Measurements from ENCODE around the gene OLFM2.

OLFM2 gene

GRCh38 chr19:9860407-9860806 lies 75.9 kb downstream of the OLFM2 start:
- Histone ChIP-seq H3K27me3 (ENCODE audit: control insufficient read depth, insufficient read depth, low read length) (no peaks in the 10 kb centered on the region), H3K9me3 (ENCODE audit: control insufficient read depth, insufficient read depth, low read length) (no peaks in the 10 kb centered on the region), H3K4me3 (ENCODE audit: low read depth, low read length) (no peak overlapping the region), H3K27ac (ENCODE audit: low read depth, low read length) (no peak overlapping the region), H3K4me1 (ENCODE audit: control insufficient read depth, insufficient read depth, low read length) (no peaks in the 10 kb centered on the region), H3K36me3 (ENCODE audit: control insufficient read depth, insufficient read depth, low read length) (peaks cover 25% of the 10 kb centered on the region), H3K9ac (ENCODE audit: low read depth, low read length) (no peak overlapping the region)

- Histone ChIP-seq H3K9me3 (ENCODE audit: control insufficient read depth, insufficient read depth, low read length) (no peaks in the 10 kb centered on the region), H3K27ac (ENCODE audit: low read depth, low read length) (no peak overlapping the region), H3K36me3 (ENCODE audit: control insufficient read depth, insufficient read depth, low read length) (peaks cover 34% of the 10 kb centered on the region), H3K4me1 (ENCODE audit: control insufficient read depth, insufficient read depth, low read length) (no peaks in the 10 kb centered on the region), H3K4me3 (ENCODE audit: low read depth, low read length) (no peak overlapping the region), H3K27me3 (ENCODE audit: control insufficient read depth, insufficient read depth, low read length) (no peaks in the 10 kb centered on the region), H3K9ac (ENCODE audit: low read depth, low read length) (no peak overlapping the region)
Observed at GRCh38 chr19:9858766-9859165, 77.5 kb downstream of the OLFM2 start.

- Histone ChIP-seq H3K9me3 (ENCODE audit: control insufficient read depth, insufficient read depth, low read length) (no peaks in the 10 kb centered on the region), H3K27me3 (ENCODE audit: control insufficient read depth, insufficient read depth, low read length) (no peaks in the 10 kb centered on the region), H3K27ac (ENCODE audit: low read depth, low read length) (no peak overlapping the region), H3K36me3 (ENCODE audit: control insufficient read depth, insufficient read depth, low read length) (peaks cover 34% of the 10 kb centered on the region), H3K4me3 (ENCODE audit: low read depth, low read length) (no peak overlapping the region), H3K4me1 (ENCODE audit: control insufficient read depth, insufficient read depth, low read length) (no peaks in the 10 kb centered on the region), H3K9ac (ENCODE audit: low read depth, low read length) (no peak overlapping the region)
Observed at GRCh38 chr19:9857920-9858746, 78.2 kb downstream of the OLFM2 start.

- no peaks in the 10 kb centered on the region for H3K9me3 ChIP-seq (ENCODE audit: control insufficient read depth, insufficient read depth, low read length)
- H3K27ac ChIP-seq (ENCODE audit: low read depth, low read length), result no peak overlapping the region
- H3K4me3 ChIP-seq (ENCODE audit: low read depth, low read length), result no peak overlapping the region
- H3K36me3 ChIP-seq (ENCODE audit: control insufficient read depth, insufficient read depth, low read length), result peaks cover 40% of the 10 kb centered on the region
- no peak overlapping the region for H3K9ac ChIP-seq (ENCODE audit: low read depth, low read length)
- no peaks in the 10 kb centered on the region for H3K4me1 ChIP-seq (ENCODE audit: control insufficient read depth, insufficient read depth, low read length)
- no peaks in the 10 kb centered on the region for H3K27me3 ChIP-seq (ENCODE audit: control insufficient read depth, insufficient read depth, low read length)
Observed at GRCh38 chr19:9857076-9857721, 79.1 kb downstream of the OLFM2 start.

GRCh38 chr19:9856609-9857008 lies 79.7 kb downstream of the OLFM2 start:
- no peaks in the 10 kb centered on the region for H3K9me3 ChIP-seq (ENCODE audit: control insufficient read depth, insufficient read depth, low read length)
- no peak overlapping the region for H3K4me3 ChIP-seq (ENCODE audit: low read depth, low read length)
- no peaks in the 10 kb centered on the region for H3K4me1 ChIP-seq (ENCODE audit: control insufficient read depth, insufficient read depth, low read length)
- no peak overlapping the region for H3K9ac ChIP-seq (ENCODE audit: low read depth, low read length)
- H3K27me3 ChIP-seq (ENCODE audit: control insufficient read depth, insufficient read depth, low read length), result no peaks in the 10 kb centered on the region
- no peak overlapping the region for H3K27ac ChIP-seq (ENCODE audit: low read depth, low read length)
- H3K36me3 ChIP-seq (ENCODE audit: control insufficient read depth, insufficient read depth, low read length), result peaks cover 40% of the 10 kb centered on the region

- H3K27me3 ChIP-seq (ENCODE audit: control insufficient read depth, insufficient read depth, low read length), result no peaks in the 10 kb centered on the region
- H3K36me3 ChIP-seq (ENCODE audit: control insufficient read depth, insufficient read depth, low read length), result peaks cover 39% of the 10 kb centered on the region
- H3K27ac ChIP-seq (ENCODE audit: low read depth, low read length), result no peak overlapping the region
- peaks cover 11% of the 10 kb centered on the region for H3K4me1 ChIP-seq (ENCODE audit: control insufficient read depth, insufficient read depth, low read length)
- H3K4me3 ChIP-seq (ENCODE audit: low read depth, low read length), result no peak overlapping the region
- H3K9ac ChIP-seq (ENCODE audit: low read depth, low read length), result no peak overlapping the region
- H3K9me3 ChIP-seq (ENCODE audit: control insufficient read depth, insufficient read depth, low read length), result no peaks in the 10 kb centered on the region
Observed at GRCh38 chr19:9854282-9854846, 82.0 kb downstream of the OLFM2 start.

- Histone ChIP-seq H3K27ac (ENCODE audit: low read depth, low read length) (no peak overlapping the region), H3K9ac (ENCODE audit: low read depth, low read length) (no peak overlapping the region)
Observed at GRCh38 chr19:9850235-9850959, 85.9 kb downstream of the OLFM2 start.

GRCh38 chr19:9849791-9850190 lies 86.5 kb downstream of the OLFM2 start:
- Histone ChIP-seq H3K9me3 (ENCODE audit: control insufficient read depth, insufficient read depth, low read length) (no peaks in the 10 kb centered on the region), H3K36me3 (ENCODE audit: control insufficient read depth, insufficient read depth, low read length) (peaks cover 34% of the 10 kb centered on the region)

More at GRCh38 chr19:9850235-9850959, 85.9 kb downstream of the OLFM2 start:
- no peak overlapping the region for H3K4me3 ChIP-seq (ENCODE audit: low read depth, low read length)
- H3K9me3 ChIP-seq (ENCODE audit: control insufficient read depth, insufficient read depth, low read length), result no peaks in the 10 kb centered on the region
- peaks cover 11% of the 10 kb centered on the region for H3K4me1 ChIP-seq (ENCODE audit: control insufficient read depth, insufficient read depth, low read length)
- no peaks in the 10 kb centered on the region for H3K27me3 ChIP-seq (ENCODE audit: control insufficient read depth, insufficient read depth, low read length)
- H3K36me3 ChIP-seq (ENCODE audit: control insufficient read depth, insufficient read depth, low read length), result peaks cover 32% of the 10 kb centered on the region

GRCh38 chr19:9848762-9849161 lies 87.6 kb downstream of the OLFM2 start:
- H3K27me3 ChIP-seq (ENCODE audit: control insufficient read depth, insufficient read depth, low read length), result no peaks in the 10 kb centered on the region
- H3K27ac ChIP-seq (ENCODE audit: low read depth, low read length), result no peak overlapping the region
- H3K4me3 ChIP-seq (ENCODE audit: low read depth, low read length), result no peak overlapping the region
- peaks cover 11% of the 10 kb centered on the region for H3K4me1 ChIP-seq (ENCODE audit: control insufficient read depth, insufficient read depth, low read length)
- no peaks in the 10 kb centered on the region for H3K9me3 ChIP-seq (ENCODE audit: control insufficient read depth, insufficient read depth, low read length)
- H3K36me3 ChIP-seq (ENCODE audit: control insufficient read depth, insufficient read depth, low read length), result peaks cover 36% of the 10 kb centered on the region; the same call in 1 of the 2 replicates
- no peak overlapping the region for H3K9ac ChIP-seq (ENCODE audit: low read depth, low read length)

More at GRCh38 chr19:9849791-9850190, 86.5 kb downstream of the OLFM2 start:
- Histone ChIP-seq H3K27me3 (ENCODE audit: control insufficient read depth, insufficient read depth, low read length) (no peaks in the 10 kb centered on the region), H3K4me1 (ENCODE audit: control insufficient read depth, insufficient read depth, low read length) (peaks cover 11% of the 10 kb centered on the region), H3K9ac (ENCODE audit: low read depth, low read length) (no peak overlapping the region), H3K4me3 (ENCODE audit: low read depth, low read length) (no peak overlapping the region), H3K27ac (ENCODE audit: low read depth, low read length) (no peak overlapping the region)

GRCh38 chr19:9848060-9848459 lies 88.3 kb downstream of the OLFM2 start:
- Histone ChIP-seq H3K9ac (ENCODE audit: low read depth, low read length) (no peak overlapping the region), H3K27me3 (ENCODE audit: control insufficient read depth, insufficient read depth, low read length) (no peaks in the 10 kb centered on the region), H3K4me3 (ENCODE audit: low read depth, low read length) (no peak overlapping the region), H3K27ac (ENCODE audit: low read depth, low read length) (no peak overlapping the region), H3K4me1 (ENCODE audit: control insufficient read depth, insufficient read depth, low read length) (peaks cover 11% of the 10 kb centered on the region), H3K9me3 (ENCODE audit: control insufficient read depth, insufficient read depth, low read length) (no peaks in the 10 kb centered on the region), H3K36me3 (ENCODE audit: control insufficient read depth, insufficient read depth, low read length) (peaks cover 42% of the 10 kb centered on the region)
